Measurements from ENCODE around the gene GFOD2.

DNA sequence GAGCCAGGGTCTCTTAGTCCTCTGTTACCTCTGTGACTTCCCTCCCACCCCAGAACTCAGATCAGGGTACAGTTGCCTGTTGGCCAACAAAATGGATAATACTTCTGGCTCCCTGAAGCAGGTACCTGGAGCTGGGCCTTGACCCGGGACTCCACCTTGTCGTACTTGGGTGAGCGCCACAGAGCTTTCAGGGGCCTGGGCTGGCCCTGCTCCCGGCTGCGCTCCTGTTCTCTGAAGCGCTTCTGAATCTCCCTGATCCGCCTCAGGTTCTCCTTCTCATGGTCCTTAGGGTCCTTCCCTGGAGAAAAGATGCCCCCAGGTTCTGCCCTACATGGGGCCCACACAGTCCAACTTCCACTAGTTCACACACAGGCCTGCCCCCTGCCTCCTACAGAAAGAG lies 54.2 kb downstream of the GFOD2 start:
- TF ChIP-seq EZH2 (IDR thresholded peaks at IDR 0.05; ENCODE audit: insufficient read depth, poor library complexity, severe bottlenecking): no peak
- TF ChIP-seq EZH2phosphoT487 (IDR thresholded peaks at IDR 0.05; ENCODE audit: insufficient read depth, low read depth): no peak
